ENCODE data around the gene EHD2. TPM values are rescaled to one million over a fixed set of nuclear protein-coding genes. Genes with fewer than 3 reads are reported as not detected.
"Not testable (repeated sequence)": the region's sequence is repeated elsewhere in the genome, so short reads cannot be mapped to it uniquely, and the experiment has no call there.

EHD2 gene
- total RNA-seq, 1 experiment from 2014 or later: 0.11 TPM

- no peak for ATAC-seq
- POLR2A ChIA-PET (ENCODE audit: unreplicated experiment): no interaction called here
- Histone ChIP-seq H2AFZ (ENCODE audit: low read length) (no peak overlapping the region), H3K27me3 (ENCODE audit: low read length) (no peaks in the 10 kb centered on the region), H3F3A (ENCODE audit: low read length, unreplicated experiment) (no peaks in the 10 kb centered on the region), H3K9me2 (replicated peaks; ENCODE audit: low read length) (no peaks in the 10 kb centered on the region), H3K27ac (ENCODE audit: low read length) (no peak overlapping the region), H3K79me2 (ENCODE audit: low read length) (no peaks in the 10 kb centered on the region), H4K20me1 (ENCODE audit: low read length) (no peaks in the 10 kb centered on the region), H3K9ac (ENCODE audit: low read length) (no peak overlapping the region), H3K4me1 (ENCODE audit: insufficient read depth, low read length) (no peaks in the 10 kb centered on the region), H3K4me3 (ENCODE audit: low read length) (no peak overlapping the region), H3K9me3 (ENCODE audit: low read length) (no peaks in the 10 kb centered on the region), H3K36me3 (ENCODE audit: low read depth, low read length) (peaks cover 8% of the 10 kb centered on the region; the same call in 1 of the 2 replicates), H3K4me2 (ENCODE audit: low read length) (no peak overlapping the region)
- no TSS peak for BruUV-seq (replicated peaks)
- intact Hi-C loops (cut with micrococcal nuclease): no loop called here
- TF ChIP-seq EZH2 (IDR thresholded peaks at IDR 0.05; ENCODE audit: low read length, unreplicated experiment) (no peak), EZH2phosphoT487 (IDR thresholded peaks at IDR 0.05; ENCODE audit: borderline replicate concordance, low read length) (no peak)
- TF ChIP-seq, protein P1, sequence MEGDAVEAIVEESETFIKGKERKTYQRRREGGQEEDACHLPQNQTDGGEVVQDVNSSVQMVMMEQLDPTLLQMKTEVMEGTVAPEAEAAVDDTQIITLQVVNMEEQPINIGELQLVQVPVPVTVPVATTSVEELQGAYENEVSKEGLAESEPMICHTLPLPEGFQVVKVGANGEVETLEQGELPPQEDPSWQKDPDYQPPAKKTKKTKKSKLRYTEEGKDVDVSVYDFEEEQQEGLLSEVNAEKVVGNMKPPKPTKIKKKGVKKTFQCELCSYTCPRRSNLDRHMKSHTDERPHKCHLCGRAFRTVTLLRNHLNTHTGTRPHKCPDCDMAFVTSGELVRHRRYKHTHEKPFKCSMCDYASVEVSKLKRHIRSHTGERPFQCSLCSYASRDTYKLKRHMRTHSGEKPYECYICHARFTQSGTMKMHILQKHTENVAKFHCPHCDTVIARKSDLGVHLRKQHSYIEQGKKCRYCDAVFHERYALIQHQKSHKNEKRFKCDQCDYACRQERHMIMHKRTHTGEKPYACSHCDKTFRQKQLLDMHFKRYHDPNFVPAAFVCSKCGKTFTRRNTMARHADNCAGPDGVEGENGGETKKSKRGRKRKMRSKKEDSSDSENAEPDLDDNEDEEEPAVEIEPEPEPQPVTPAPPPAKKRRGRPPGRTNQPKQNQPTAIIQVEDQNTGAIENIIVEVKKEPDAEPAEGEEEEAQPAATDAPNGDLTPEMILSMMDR (conservative IDR thresholded peaks at IDR 0.05; ENCODE audit: low read depth, low read length): no peak
- CTCF ChIA-PET: no interaction called here
- no peak for DNase-seq
Observed at GRCh38 chr19:47761566-47761965, 48.3 kb downstream of the EHD2 start.

GRCh38 chr19:47762151-47762550, 48.9 kb downstream of the EHD2 start:
- BruUV-seq (replicated peaks): no TSS peak
- H3K4me2 ChIP-seq (ENCODE audit: low read length): no peak overlapping the region
- POLR2A ChIA-PET (ENCODE audit: unreplicated experiment): no interaction called here

DNA sequence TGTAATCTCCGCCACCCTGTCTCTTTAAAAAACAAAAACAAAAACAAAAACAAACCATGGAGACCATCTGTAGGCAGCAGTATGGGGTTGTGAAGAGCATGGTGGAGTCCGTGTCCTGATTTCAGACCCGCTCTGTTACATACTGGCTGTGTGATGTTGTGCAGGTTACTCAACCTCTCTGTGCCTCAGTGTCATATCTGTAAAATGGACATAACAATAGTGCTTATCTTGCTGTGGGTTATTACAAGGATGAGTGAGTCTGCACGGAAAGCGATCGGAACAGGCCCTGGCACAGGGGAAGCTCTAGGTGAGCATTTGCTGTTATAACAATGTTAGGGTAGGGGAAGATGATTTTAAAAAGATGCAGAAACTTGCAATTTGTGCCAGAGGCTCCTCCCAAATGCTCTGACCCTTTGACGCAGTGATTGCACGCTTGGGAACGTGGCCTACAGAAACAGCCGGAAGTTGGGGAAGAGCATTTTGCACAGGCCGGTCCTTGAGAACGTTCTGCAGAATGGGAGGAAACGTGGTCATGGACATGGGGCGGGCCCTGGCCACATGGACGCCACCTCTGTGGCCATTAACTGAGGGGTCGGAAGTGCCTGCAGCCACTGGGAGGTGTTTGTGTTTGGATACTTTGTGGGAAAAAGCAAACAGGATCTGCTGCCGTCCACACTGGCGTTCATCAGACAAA, 49.5 kb downstream of the EHD2 start:
- H3K27me3 ChIP-seq (ENCODE audit: low read length): no peaks in the 10 kb centered on the region
- H3K4me3 ChIP-seq (ENCODE audit: low read length): no peak overlapping the region
- H3K9me2 ChIP-seq (replicated peaks; ENCODE audit: low read length): no peaks in the 10 kb centered on the region
- H3K4me2 ChIP-seq (ENCODE audit: low read length): no peak overlapping the region
- no peak overlapping the region for H3K9ac ChIP-seq (ENCODE audit: low read length)
- no peaks in the 10 kb centered on the region for H3K79me2 ChIP-seq (ENCODE audit: low read length)
- H3K9me3 ChIP-seq (ENCODE audit: low read length): no peaks in the 10 kb centered on the region
- ChIA-PET CTCF (no interaction called here), POLR2A (ENCODE audit: unreplicated experiment) (no interaction called here)
- no peak for TF ChIP-seq EZH2 (IDR thresholded peaks at IDR 0.05; ENCODE audit: low read length, unreplicated experiment)
- TF ChIP-seq EZH2phosphoT487 (IDR thresholded peaks at IDR 0.05; ENCODE audit: borderline replicate concordance, low read length): no peak
- TF ChIP-seq, protein P1 (conservative IDR thresholded peaks at IDR 0.05; ENCODE audit: low read depth, low read length): no peak
- BruUV-seq (replicated peaks): no TSS peak
- H4K20me1 ChIP-seq (ENCODE audit: low read length): no peaks in the 10 kb centered on the region
- H3K27ac ChIP-seq (ENCODE audit: low read length): no peak overlapping the region
- no peaks in the 10 kb centered on the region for H3F3A ChIP-seq (ENCODE audit: low read length, unreplicated experiment)
- H2AFZ ChIP-seq (ENCODE audit: low read length): no peak overlapping the region
- DNase-seq: no peak
- 0 out of 2 replicates have a peak, but pooled peaks cover under 1% of the 10 kb centered on the region for H3K36me3 ChIP-seq (ENCODE audit: low read depth, low read length)
- H3K4me1 ChIP-seq (ENCODE audit: insufficient read depth, low read length): no peaks in the 10 kb centered on the region
- ATAC-seq: no peak
- intact Hi-C loops (cut with micrococcal nuclease): no loop called here

More at GRCh38 chr19:47762151-47762550, 48.9 kb downstream of the EHD2 start:
- no peaks in the 10 kb centered on the region for H3K9me2 ChIP-seq (replicated peaks; ENCODE audit: low read length)
- H3K4me3 ChIP-seq (ENCODE audit: low read length): no peak overlapping the region
- H2AFZ ChIP-seq (ENCODE audit: low read length): no peak overlapping the region
- no peaks in the 10 kb centered on the region for H3K4me1 ChIP-seq (ENCODE audit: insufficient read depth, low read length)
- intact Hi-C loops (cut with micrococcal nuclease): no loop called here
- H3K9ac ChIP-seq (ENCODE audit: low read length): no peak overlapping the region
- no peaks in the 10 kb centered on the region for H3F3A ChIP-seq (ENCODE audit: low read length, unreplicated experiment)
- no peak overlapping the region for H3K27ac ChIP-seq (ENCODE audit: low read length)
- H3K79me2 ChIP-seq (ENCODE audit: low read length): no peaks in the 10 kb centered on the region
- no peaks in the 10 kb centered on the region for H3K9me3 ChIP-seq (ENCODE audit: low read length)
- TF ChIP-seq EZH2phosphoT487 (IDR thresholded peaks at IDR 0.05; ENCODE audit: borderline replicate concordance, low read length) (no peak), EZH2 (IDR thresholded peaks at IDR 0.05; ENCODE audit: low read length, unreplicated experiment) (no peak)
- TF ChIP-seq, protein P1 (conservative IDR thresholded peaks at IDR 0.05; ENCODE audit: low read depth, low read length): no peak
- no peak for ATAC-seq
- H3K36me3 ChIP-seq (ENCODE audit: low read depth, low read length): peaks cover 5% of the 10 kb centered on the region; the same call in 1 of the 2 replicates
- H4K20me1 ChIP-seq (ENCODE audit: low read length): no peaks in the 10 kb centered on the region
- CTCF ChIA-PET: no interaction called here
- no peaks in the 10 kb centered on the region for H3K27me3 ChIP-seq (ENCODE audit: low read length)
- no peak for DNase-seq

DNA sequence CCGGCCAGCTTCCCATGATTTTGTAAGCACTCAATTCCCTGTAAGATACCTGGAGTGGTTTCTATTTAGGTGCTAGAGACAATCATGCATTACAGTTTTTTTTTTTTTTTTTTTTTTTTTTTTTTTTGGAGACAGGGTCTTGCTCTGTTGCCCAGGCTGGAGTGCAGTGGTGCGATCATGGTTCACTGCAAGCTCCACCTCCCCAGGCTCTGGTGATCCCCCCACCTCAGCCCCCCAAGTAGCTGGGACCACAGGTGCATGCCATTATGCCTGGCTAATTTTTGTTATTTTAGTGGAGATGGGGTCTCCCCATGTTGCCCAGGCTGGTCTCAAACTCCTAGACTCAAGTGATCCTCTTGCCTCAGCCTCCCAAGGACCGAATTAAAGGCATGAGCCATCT, 51.5 kb downstream of the EHD2 start:
- H3K36me3 ChIP-seq (ENCODE audit: low read depth, low read length); H3K9me3 ChIP-seq (ENCODE audit: low read length); H3K27ac ChIP-seq (ENCODE audit: low read length); BruUV-seq (replicated peaks); H3K4me2 ChIP-seq (ENCODE audit: low read length); H4K20me1 ChIP-seq (ENCODE audit: low read length); CTCF ChIA-PET; H3K4me3 ChIP-seq (ENCODE audit: low read length); H2AFZ ChIP-seq (ENCODE audit: low read length); H3K9ac ChIP-seq (ENCODE audit: low read length); POLR2A ChIA-PET (ENCODE audit: unreplicated experiment); ATAC-seq; H3K9me2 ChIP-seq (replicated peaks; ENCODE audit: low read length); H3K4me1 ChIP-seq (ENCODE audit: insufficient read depth, low read length); H3K27me3 ChIP-seq (ENCODE audit: low read length); H3F3A ChIP-seq (ENCODE audit: low read length, unreplicated experiment); intact Hi-C loops (cut with micrococcal nuclease); DNase-seq; H3K79me2 ChIP-seq (ENCODE audit: low read length): not testable (repeated sequence)
